IMR-90 (cell line): ENCODE measurements around the gene MGRN1. TPM values are rescaled to one million over a fixed set of nuclear protein-coding genes. Genes with fewer than 3 reads are reported as not detected.

Source experiments
- ATAC-seq: fragments of 200-7000 bp; cut with Tn5 transposase; 2 replicates; pipeline ENCODE4 v1.9.1; 2020; ENCODE audit warnings: low read depth, mild to moderate bottlenecking, moderate library complexity
- BruUV-seq: library from RNA; stranded (reverse); fragments of 400-500 nt; replicated peaks from 2 replicates; lab custom pipeline; 2021; lab: Mats Ljungman, UMichigan
- CTCF ChIA-PET: fragments of 300-600 bp; formaldehyde crosslinking; extraction: SDS; loops from one replicate; lab custom pipeline; 2021; ENCODE audit warnings: antibody characterized with exemption; lab: Yijun Ruan, JAX
- POLR2A ChIA-PET: fragments of 300-600 bp; sonication (Branson Sonifier 250); formaldehyde crosslinking; loops from one replicate; lab custom pipeline; 2022; ENCODE audit warnings: antibody characterized with exemption; ENCODE audit not compliant: unreplicated experiment; lab: Charles Lee
- DNase-seq: peaks from one replicate; pipeline ENCODE4 v3.0.0; 2013
- H2AFZ ChIP-seq: replicated peaks from 2 replicates; pipeline ENCODE3; 2013; ENCODE audit warnings: low read length, mild to moderate bottlenecking; ENCODE audit not compliant: poor library complexity
- H2AK5ac ChIP-seq: 2 replicates; pipeline ENCODE4 v1.6.1; 2013; ENCODE audit warnings: low read depth, low read length, inconsistent platforms
- H2AK9ac ChIP-seq: replicated peaks from 2 replicates; pipeline ENCODE3; 2013; ENCODE audit warnings: mild to moderate bottlenecking, low read depth, low read length, moderate library complexity; ENCODE audit not compliant: poor library complexity
- H2BK120ac ChIP-seq: 2 replicates; pipeline ENCODE4 v1.6.1; 2013; ENCODE audit warnings: low read depth, low read length, inconsistent platforms
- H2BK15ac ChIP-seq: 3 replicates; pipeline ENCODE4 v1.6.1; 2013; ENCODE audit warnings: low read depth, low read length, inconsistent platforms
- H2BK20ac ChIP-seq: 2 replicates; pipeline ENCODE4 v1.6.1; 2013; ENCODE audit warnings: low read depth, mild to moderate bottlenecking, inconsistent platforms, low read length, moderate library complexity
- H2BK5ac ChIP-seq: 2 replicates; pipeline ENCODE4 v1.6.1; 2013; ENCODE audit warnings: mild to moderate bottlenecking, low read depth, low read length, inconsistent platforms; ENCODE audit not compliant: poor library complexity, severe bottlenecking
- H3K14ac ChIP-seq: replicated peaks from 2 replicates; pipeline ENCODE4 v1.6.1; 2013; ENCODE audit warnings: low read depth, low read length, inconsistent platforms
- H3K18ac ChIP-seq: 2 replicates; pipeline ENCODE4 v1.6.1; 2013; ENCODE audit warnings: low read depth, low read length, control low read depth
- H3K23ac ChIP-seq: 2 replicates; pipeline ENCODE4 v1.6.1; 2013; ENCODE audit warnings: low read depth, low read length, inconsistent platforms
- H3K27ac ChIP-seq: 2 replicates; pipeline ENCODE4 v1.5.1; 2013; ENCODE audit warnings: mild to moderate bottlenecking, control low read depth, low read length; ENCODE audit not compliant: insufficient read depth
- H3K27me3 ChIP-seq: 2 replicates; pipeline ENCODE4 v1.6.1; 2013; ENCODE audit warnings: low read length; ENCODE audit not compliant: control insufficient read depth, insufficient read depth
- H3K36me3 ChIP-seq: 2 replicates; pipeline ENCODE4 v1.6.1; 2013; ENCODE audit warnings: low read length, mixed read lengths; ENCODE audit not compliant: control insufficient read depth, insufficient read depth
- H3K4ac ChIP-seq: 2 replicates; pipeline ENCODE4 v1.6.1; 2013; ENCODE audit warnings: low read depth, low read length, inconsistent platforms
- H3K4me1 ChIP-seq: 2 replicates; pipeline ENCODE4 v1.6.1; 2013; ENCODE audit warnings: low read length, mixed read lengths; ENCODE audit not compliant: control insufficient read depth, insufficient read depth
- H3K4me2 ChIP-seq: 2 replicates; pipeline ENCODE4 v1.6.1; 2013; ENCODE audit warnings: low read depth, mild to moderate bottlenecking, control low read depth, low read length, moderate library complexity
- H3K4me3 ChIP-seq: 2 replicates; pipeline ENCODE4 v1.5.1; 2013; ENCODE audit warnings: low read depth, mild to moderate bottlenecking, control low read depth, low read length, moderate library complexity; ENCODE audit not compliant: insufficient read depth
- H3K56ac ChIP-seq: 2 replicates; pipeline ENCODE4 v1.6.1; 2013; ENCODE audit warnings: low read length, inconsistent platforms; ENCODE audit not compliant: insufficient read depth; ENCODE audit errors: extremely low read depth
- H3K79me1 ChIP-seq, 2 experiments: 2 replicates each; pipeline ENCODE4 v1.6.1; 2013; ENCODE audit warnings: low read length in 2 of 2, inconsistent platforms in 1 of 2, low read depth in 1 of 2
- H3K9ac ChIP-seq: 2 replicates; pipeline ENCODE4 v1.6.1; 2013; ENCODE audit warnings: low read depth, low read length, control low read depth
- H3K9me1 ChIP-seq: 2 replicates; pipeline ENCODE4 v1.6.1; 2013; ENCODE audit warnings: low read length, inconsistent platforms; ENCODE audit not compliant: insufficient read depth
- H3K9me3 ChIP-seq: 2 replicates; pipeline ENCODE4 v1.6.1; 2013; ENCODE audit warnings: low read length; ENCODE audit not compliant: control insufficient read depth, insufficient read depth
- H4K20me1 ChIP-seq: 2 replicates; pipeline ENCODE4 v1.6.1; 2013; ENCODE audit warnings: low read length, inconsistent platforms; ENCODE audit not compliant: insufficient read depth
- H4K5ac ChIP-seq: 2 replicates; pipeline ENCODE4 v1.6.1; 2013; ENCODE audit warnings: mild to moderate bottlenecking, low read depth, low read length, control low read depth
- H4K8ac ChIP-seq, 2 experiments: 2 replicates each; pipeline ENCODE4 v1.6.1; 2013; ENCODE audit warnings: low read depth in 2 of 2, low read length in 2 of 2, control low read depth in 1 of 2, inconsistent platforms in 1 of 2
- H4K91ac ChIP-seq: 2 replicates; pipeline ENCODE4 v1.6.1; 2013; ENCODE audit warnings: low read depth, low read length, inconsistent platforms; ENCODE audit not compliant: insufficient read depth
- BHLHE40 ChIP-seq: fragments of 150-350 bp; IDR thresholded peaks from 2 replicates; pipeline ENCODE4 v1.6.1; 2016; ENCODE audit warnings: mild to moderate bottlenecking, low read depth, low read length
- CHD1 ChIP-seq: IDR thresholded peaks from 2 replicates; pipeline ENCODE4 v1.6.1; 2012; ENCODE audit warnings: low read depth, low read length, improper control_type of control experiment
- MAFK ChIP-seq: IDR thresholded peaks from 2 replicates; pipeline ENCODE4 v1.6.1; 2012; ENCODE audit warnings: low read depth, low read length, improper control_type of control experiment
- MXI1 ChIP-seq: IDR thresholded peaks from 2 replicates; pipeline ENCODE4 v1.6.1; 2012; ENCODE audit warnings: low read depth, mild to moderate bottlenecking, low read length, moderate library complexity, borderline replicate concordance
- NFE2L2 ChIP-seq: fragments of 150-350 bp; IDR thresholded peaks from 2 replicates; pipeline ENCODE4 v1.6.1; 2016; ENCODE audit warnings: low read depth, mild to moderate bottlenecking, low read length
- RCOR1 ChIP-seq: IDR thresholded peaks from 2 replicates; pipeline ENCODE4 v1.6.1; 2012; ENCODE audit warnings: mild to moderate bottlenecking, low read length, improper control_type of control experiment; ENCODE audit not compliant: insufficient replicate concordance
- RFX5 ChIP-seq: IDR thresholded peaks from 2 replicates; pipeline ENCODE4 v1.8.0; 2012; ENCODE audit warnings: low read depth, mild to moderate bottlenecking, low read length, moderate library complexity
- WGBS, 2 experiments: methylation state at CpG; one replicate each; pipeline versions ENCODE4 v1.1.5 to v1.1.7; 2013; ENCODE audit warnings: missing lambda C conversion rate in 2 of 2; ENCODE audit not compliant: insufficient read length in 1 of 2; ENCODE audit errors: extremely low coverage in 2 of 2; 5-methylcytosine and 5-hydroxymethylcytosine counted together
- dilution Hi-C: fragments of 300-500 bp; cut with HindIII; formaldehyde crosslinking; loops from one replicate; pipeline ENCODE4 v1.14.3; 2018; ENCODE audit warnings: low sequenced_read_pairs; ENCODE audit not compliant: unreplicated experiment
- in situ Hi-C: fragments of 300-500 bp; cut with MboI; formaldehyde crosslinking; loops from 3 replicates; pipeline ENCODE4 v1.14.3; 2019; ENCODE audit warnings: low sequenced_read_pairs, inconsistent platforms, mixed read lengths
- intact Hi-C: fragments of 100-400 bp; cut with micrococcal nuclease; formaldehyde crosslinking; loops from 2 replicates; pipeline ENCODE4 v1.10.0; 2022
- polyA plus RNA-seq, 3 experiments: library from polyadenylated mRNA; depleted of rRNA; stranded (reverse); fragments of >200 nt; gene quantifications; 2 replicates each; pipeline ENCODE4 v1.2.3, GENCODE V29; 2012; ENCODE audit warnings: low replicate concordance in 1 of 3
- total RNA-seq: library from RNA; depleted of rRNA; stranded (reverse); fragments of >200 nt; gene quantifications from 2 replicates; pipeline ENCODE4 v1.2.3, GENCODE V29; 2012

Gene MGRN1
- total and polyA plus RNA-seq, 2 of the 4 experiments (the other 2 are of a cell fraction), result 11.7 to 32.7 TPM

DNA sequence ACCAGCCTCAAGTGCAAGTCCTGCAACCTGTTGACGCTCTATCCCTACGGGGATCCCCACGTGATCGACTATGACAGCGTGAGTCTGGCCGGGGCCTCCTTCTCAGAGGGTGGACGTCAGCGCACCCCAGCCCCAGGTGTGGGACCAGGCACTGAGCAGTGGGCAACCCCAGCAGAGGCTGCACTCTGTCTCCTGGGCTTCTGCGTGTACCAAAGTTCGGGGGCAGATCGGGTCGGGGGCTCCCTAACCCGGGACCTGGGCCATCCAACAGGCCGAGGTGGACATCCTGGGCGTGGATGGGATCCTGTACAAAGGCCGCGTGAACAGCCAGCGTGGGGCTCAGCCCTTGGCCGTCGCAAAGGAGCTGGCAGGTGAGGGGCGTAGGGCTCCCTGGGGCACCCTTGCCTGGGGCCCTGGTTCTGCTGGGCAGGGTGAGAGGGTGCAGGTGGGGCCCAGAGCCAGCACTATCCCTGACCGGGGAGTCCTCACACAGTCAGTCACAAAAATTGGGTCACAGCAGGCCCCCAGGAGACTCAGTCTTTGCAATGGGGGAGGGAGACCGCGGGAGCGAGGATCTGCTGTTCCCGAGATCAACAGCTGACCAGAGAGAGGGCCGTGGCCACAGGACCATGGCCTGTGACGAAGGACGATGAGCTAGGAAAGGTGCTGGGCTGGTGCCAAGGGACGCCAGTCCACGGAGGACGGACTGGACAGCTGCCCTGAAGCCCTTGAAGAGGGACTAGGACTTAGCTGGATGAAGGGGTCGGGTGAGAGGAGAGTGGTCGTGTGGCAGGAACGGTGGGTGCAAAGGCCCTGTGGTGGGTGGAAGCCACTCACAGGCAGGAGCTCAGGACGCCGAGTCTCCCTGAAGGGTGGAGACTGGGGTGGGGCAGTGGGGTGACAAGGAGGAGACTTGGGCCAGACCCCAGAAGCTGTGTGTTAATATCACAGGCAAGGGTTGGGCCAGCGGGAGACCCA is 29.9 kb upstream of the MGRN1 start:
- Histone ChIP-seq H2BK15ac (no peak overlapping the region), H2AFZ (no peak overlapping the region), H2AK5ac (no peak overlapping the region), H2AK9ac (no peak overlapping the region), H3K4me1 (no peaks in the 10 kb centered on the region), H3K9ac (no peak overlapping the region), H4K91ac (no peak overlapping the region), H2BK20ac (no peak overlapping the region), H2BK120ac (no peak overlapping the region), H3K79me1 (no peaks in the 10 kb centered on the region), H2BK5ac (no peak overlapping the region), H3K18ac (no peak overlapping the region), H3K27me3 (peaks cover 49% of the 10 kb centered on the region), H3K27ac (no peak overlapping the region), H3K23ac (no peak overlapping the region), H4K8ac (no peak overlapping the region), H3K4ac (no peak overlapping the region), H3K36me3 (no peaks in the 10 kb centered on the region), H3K4me2 (no peak overlapping the region), H4K20me1 (no peaks in the 10 kb centered on the region), H3K4me3 (no peak overlapping the region), H4K5ac (no peak overlapping the region), H3K14ac (no peak overlapping the region), H3K9me1 (no peaks in the 10 kb centered on the region), H3K56ac (no peak overlapping the region), H3K9me3 (no peaks in the 10 kb centered on the region)
- intact Hi-C loops, result no loop called here
- no peak for TF ChIP-seq NFE2L2
- no peak for TF ChIP-seq MAFK
- TF ChIP-seq CHD1, result no peak
- TF ChIP-seq BHLHE40, result no peak
- TF ChIP-seq MXI1, result no peak
- no peak for TF ChIP-seq RCOR1
- no peak for TF ChIP-seq RFX5
- CTCF ChIA-PET, result no interaction called here
- DNase-seq (no peak), ATAC-seq (no peak)
- POLR2A ChIA-PET, result no interaction called here
- in situ Hi-C loops, result no loop called here
- dilution Hi-C loops, result no loop called here
- no TSS peak for BruUV-seq
- 75% methylated on average over 23 of the region's 38 CpGs; no CpG with 5 or more reads in 1 of the 2 experiments for WGBS, 2 experiments
